Left ventricle myocardium inferior (tissue), 1 donor: ENCODE data around the gene TRIM14. TPM values are rescaled to one million over a fixed set of nuclear protein-coding genes. Genes with fewer than 3 reads are reported as not detected.

ENCODE experiments used
- DNase-seq: peaks from one replicate; pipeline ENCODE4 v3.0.0-alpha.2; 2020
- H3K27ac ChIP-seq: fragments of 200-600 bp; replicated peaks from 2 replicates; pipeline ENCODE4 v1.8.0; 2021
- H3K27me3 ChIP-seq: fragments of 200-600 bp; 2 replicates; pipeline ENCODE4 v1.8.0; 2021; ENCODE audit warnings: low read depth
- H3K36me3 ChIP-seq: fragments of 200-600 bp; 2 replicates; pipeline ENCODE4 v1.8.0; 2021
- H3K4me1 ChIP-seq: fragments of 200-600 bp; 2 replicates; pipeline ENCODE4 v1.8.0; 2021
- H3K4me3 ChIP-seq: fragments of 200-600 bp; 2 replicates; pipeline ENCODE4 v1.8.0; 2021; ENCODE audit warnings: mild to moderate bottlenecking, moderate library complexity
- H3K9me3 ChIP-seq: fragments of 200-600 bp; replicated peaks from 2 replicates; pipeline ENCODE4 v1.8.0; 2021
- CTCF ChIP-seq: fragments of 200-600 bp; IDR thresholded peaks from 2 replicates; pipeline ENCODE4 v1.8.0; 2021; ENCODE audit warnings: antibody characterized with exemption, mild to moderate bottlenecking, borderline replicate concordance
- intact Hi-C: fragments of 100-400 bp; cut with micrococcal nuclease; formaldehyde crosslinking; loops from one replicate; pipeline ENCODE4 v1.11.0; 2022
- total RNA-seq: library from RNA; stranded (reverse); fragmentation: NEBNext Ultra II Directional; extraction: Animal tissue kit (Norgen Biotek cat#: 25700); gene quantifications from one replicate; pipeline ENCODE4 v1.2.1, GENCODE V29; 2021
- donor health status: DM: no; HTN: yes; CAD: no; lungs with severe emphysema.

Gene TRIM14
- total RNA-seq, 1 donor from 2014 or later: 4.1 TPM

- H3K9me3 ChIP-seq: no peaks in the 10 kb centered on the region
- no peak for DNase-seq
- H3K27me3 ChIP-seq: no peaks in the 10 kb centered on the region
- no peak overlapping the region for H3K4me3 ChIP-seq
- H3K27ac ChIP-seq: no peak overlapping the region
- peaks cover 48% of the 10 kb centered on the region for H3K36me3 ChIP-seq
- no peaks in the 10 kb centered on the region for H3K4me1 ChIP-seq
- intact Hi-C loops: no loop called here
- TF ChIP-seq CTCF: no peak
Observed at GRCh38 chr9:98064623-98065392, 54.2 kb downstream of the TRIM14 start.

- no peaks in the 10 kb centered on the region for H3K27me3 ChIP-seq
- peaks cover 19% of the 10 kb centered on the region for H3K4me1 ChIP-seq
- DNase-seq: no peak
- H3K4me3 ChIP-seq: no peak overlapping the region
- TF ChIP-seq CTCF: no peak
- peaks cover 48% of the 10 kb centered on the region for H3K36me3 ChIP-seq
- no peak overlapping the region for H3K27ac ChIP-seq
- H3K9me3 ChIP-seq: no peaks in the 10 kb centered on the region
- intact Hi-C loops: no loop called here
Observed at GRCh38 chr9:98062161-98062560, 56.9 kb downstream of the TRIM14 start.

- no peak for TF ChIP-seq CTCF
- intact Hi-C loops: no loop called here
- Histone ChIP-seq H3K9me3 (no peaks in the 10 kb centered on the region), H3K27ac (peak overlapping the region; percentile 89), H3K4me3 (peak overlapping the region; percentile 79), H3K36me3 (peaks cover 17% of the 10 kb centered on the region), H3K4me1 (peaks cover 31% of the 10 kb centered on the region), H3K27me3 (no peaks in the 10 kb centered on the region)
- no peak for DNase-seq
Observed at GRCh38 chr9:98057138-98057799, 61.8 kb downstream of the TRIM14 start.

GRCh38 chr9:98056269-98057137 is 62.5 kb downstream of the TRIM14 start, which contains the start of gene NANS:
NANS (plus strand) TSS chr9:98056732; CDS start chr9:98056809, 77 bp downstream.
- H3K27ac ChIP-seq: peak within 1 kb of the TSS; percentile 89
- peak within 1 kb of the TSS; percentile 79 for H3K4me3 ChIP-seq
- intact Hi-C loops: no loop called here

More at GRCh38 chr9:98056269-98057137, 62.5 kb downstream of the TRIM14 start, which contains the start of gene NANS:
- peaks cover 10% of the 10 kb centered on the region for H3K36me3 ChIP-seq
- peaks cover 31% of the 10 kb centered on the region for H3K4me1 ChIP-seq
- no peaks in the 10 kb centered on the region for H3K27me3 ChIP-seq
- no peaks in the 10 kb centered on the region for H3K9me3 ChIP-seq
- DNase-seq: peak; percentile 93
- no peak for TF ChIP-seq CTCF
